Kidney capillary endothelial cell (primary cell): Measurements from ENCODE around the gene NRBP1.
"Not testable (repeated sequence)": the region's sequence is repeated elsewhere in the genome, so short reads cannot be mapped to it uniquely, and the experiment has no call there.

ENCODE experiments used
- DNase-seq: peaks from one replicate; pipeline ENCODE4 v3.0.0-alpha.2; 2018; ENCODE audit warnings: low spot score

The NRBP1 gene

DNA sequence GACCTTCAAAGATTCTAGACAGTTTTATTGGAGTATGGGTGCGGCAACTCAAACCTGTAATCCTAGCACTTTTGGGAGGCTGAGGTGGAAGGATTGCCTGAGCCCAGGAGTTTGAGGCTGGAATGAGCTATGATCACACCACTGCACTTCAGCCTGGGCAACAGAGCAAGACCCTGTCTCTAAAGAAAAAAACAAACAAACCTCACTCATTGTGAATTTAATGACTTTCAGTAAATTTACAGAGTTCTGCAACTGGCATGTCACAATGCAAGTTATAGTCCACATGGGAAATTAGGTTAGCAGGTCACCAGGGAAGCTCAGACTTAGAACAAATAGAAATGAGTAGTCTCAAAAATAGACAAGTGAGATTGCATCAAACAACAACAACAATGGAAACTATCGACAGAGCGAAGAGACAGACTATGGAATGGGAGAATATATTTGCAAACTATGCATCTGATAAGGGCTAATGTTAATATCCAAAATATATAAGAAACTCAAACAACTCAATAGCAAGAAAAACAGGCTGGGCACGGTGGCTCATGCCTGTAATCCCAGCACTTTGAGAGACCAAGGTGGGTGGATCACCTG is 6.7 kb upstream of the NRBP1 start:
- DNase-seq, result no peak

DNA sequence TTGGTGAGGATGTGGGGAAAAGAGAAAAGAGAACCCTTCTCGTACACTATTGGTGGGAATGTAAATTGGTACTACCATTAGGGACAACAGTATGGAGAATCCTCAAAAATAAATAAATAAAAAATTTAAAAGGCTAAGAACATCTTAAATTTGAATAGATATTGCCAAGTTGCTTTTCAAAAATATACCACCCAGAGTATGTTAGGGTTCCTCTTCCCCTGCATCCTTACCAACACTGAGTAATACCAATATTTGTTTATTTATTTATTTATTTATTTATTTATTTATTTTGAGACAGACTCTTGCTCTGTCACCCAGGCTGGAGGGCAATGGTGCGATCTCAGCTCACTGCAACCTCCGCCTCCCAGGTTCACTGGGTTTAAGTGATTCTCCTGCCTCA is 5.5 kb upstream of the NRBP1 start:
- no peak for DNase-seq

GRCh38 chr2:27425039-27425438 is 3.4 kb upstream of the NRBP1 start:
- DNase-seq, result not testable (repeated sequence)

DNA sequence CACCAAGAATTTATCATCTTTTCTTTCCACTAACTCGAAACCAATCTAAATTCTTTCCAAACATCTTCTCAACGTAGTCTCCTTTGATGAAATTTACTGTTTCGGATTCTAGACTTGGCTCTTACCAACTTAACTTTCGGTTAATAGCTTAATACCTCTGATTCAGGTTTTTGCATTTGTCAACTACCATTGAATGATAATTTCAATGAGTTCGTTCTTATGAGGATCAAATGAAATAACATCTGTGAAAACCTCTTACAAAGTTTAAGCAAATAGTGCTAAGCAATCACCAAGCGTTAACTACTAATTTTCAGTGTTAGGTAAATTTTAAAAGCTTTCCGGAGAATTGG is 593 bp upstream of the NRBP1 start:
- no peak for DNase-seq

- DNase-seq, result peak; percentile 92
These were observed 629 bp downstream of the NRBP1 start for GRCh38 chr2:27428978-27429541.

- DNase-seq, result peak; percentile 72
These were observed 3.0 kb downstream of the NRBP1 start for GRCh38 chr2:27431395-27431794.

GRCh38 chr2:27435628-27436027 is 7.2 kb downstream of the NRBP1 start:
- no peak for DNase-seq

DNA sequence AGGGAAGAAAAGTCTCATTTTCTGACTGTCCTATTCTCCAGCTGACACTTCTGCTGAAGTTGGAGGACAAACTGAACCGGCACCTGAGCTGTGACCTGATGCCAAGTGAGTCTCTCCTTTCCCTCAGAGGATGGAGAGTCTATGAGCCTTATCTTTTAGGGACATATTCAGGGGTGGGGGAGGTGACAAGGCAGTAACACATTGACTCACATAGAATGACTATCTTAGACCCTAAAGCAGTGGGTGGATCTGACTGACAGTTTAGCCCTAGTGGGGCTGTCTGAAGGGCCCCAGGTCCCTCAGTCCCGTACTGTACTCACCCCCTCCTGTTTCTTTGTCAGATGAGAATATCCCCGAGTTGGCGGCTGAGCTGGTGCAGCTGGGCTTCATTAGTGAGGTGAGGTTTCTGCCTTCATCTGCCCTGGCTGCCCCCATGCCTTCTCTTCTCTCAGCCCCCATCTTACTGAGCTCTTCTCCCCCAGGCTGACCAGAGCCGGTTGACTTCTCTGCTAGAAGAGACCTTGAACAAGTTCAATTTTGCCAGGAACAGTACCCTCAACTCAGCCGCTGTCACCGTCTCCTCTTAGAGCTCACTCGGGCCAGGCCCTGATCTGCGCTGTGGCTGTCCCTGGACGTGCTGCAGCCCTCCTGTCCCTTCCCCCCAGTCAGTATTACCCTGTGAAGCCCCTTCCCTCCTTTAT is 12.9 kb downstream of the NRBP1 start:
- DNase-seq, result no peak

GRCh38 chr2:27441958-27442919 is 13.8 kb downstream of the NRBP1 start, which contains the start of gene KRTCAP3:
KRTCAP3 (plus strand) TSS chr2:27442381; CDS start chr2:27442413, 32 bp downstream.
- no peak for DNase-seq

- no peak for DNase-seq
These were observed 14.5 kb downstream of the NRBP1 start for GRCh38 chr2:27442920-27443282.

DNA sequence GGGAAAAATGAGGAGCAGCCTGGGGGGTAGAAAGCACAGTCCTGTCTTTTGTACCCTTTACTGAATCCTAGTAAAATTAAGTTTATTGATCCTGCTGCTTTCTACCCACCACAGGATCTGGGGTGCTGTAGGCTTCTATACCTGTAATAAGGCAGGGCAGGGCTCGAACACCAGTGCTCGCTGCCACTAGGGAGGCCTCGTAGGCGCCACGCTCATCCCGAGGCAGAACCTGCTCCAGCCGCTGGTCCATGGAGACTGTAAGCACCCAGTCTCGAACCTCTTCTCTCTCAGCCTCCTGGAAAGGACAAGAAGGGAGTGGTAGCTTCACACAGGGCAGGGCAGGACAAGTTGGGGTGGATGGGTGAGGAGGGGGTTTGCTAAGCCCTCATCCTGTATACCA is 16.7 kb downstream of the NRBP1 start:
- no peak for DNase-seq

GRCh38 chr2:27445615-27446014 is 17.2 kb downstream of the NRBP1 start:
- DNase-seq, result no peak

DNA sequence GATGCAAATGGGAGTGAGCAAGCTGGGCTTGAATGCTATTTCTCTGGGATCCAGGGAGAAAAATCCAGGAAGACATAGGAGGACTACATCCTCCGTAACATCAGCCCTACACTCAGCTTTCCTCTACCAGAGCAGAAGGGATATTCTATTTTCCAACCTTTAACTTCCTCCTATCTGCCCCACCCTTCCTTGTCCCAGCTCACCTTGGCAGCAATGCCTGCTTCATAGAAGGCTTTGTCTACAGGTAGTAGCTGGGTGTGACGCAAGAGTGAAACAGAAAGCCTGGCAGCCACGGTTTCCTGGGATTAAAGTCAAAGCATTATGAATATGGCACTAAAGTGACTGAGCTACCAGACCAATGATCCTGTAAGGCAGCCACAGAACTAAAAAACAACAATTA is 17.6 kb downstream of the NRBP1 start:
- DNase-seq, result no peak

DNA sequence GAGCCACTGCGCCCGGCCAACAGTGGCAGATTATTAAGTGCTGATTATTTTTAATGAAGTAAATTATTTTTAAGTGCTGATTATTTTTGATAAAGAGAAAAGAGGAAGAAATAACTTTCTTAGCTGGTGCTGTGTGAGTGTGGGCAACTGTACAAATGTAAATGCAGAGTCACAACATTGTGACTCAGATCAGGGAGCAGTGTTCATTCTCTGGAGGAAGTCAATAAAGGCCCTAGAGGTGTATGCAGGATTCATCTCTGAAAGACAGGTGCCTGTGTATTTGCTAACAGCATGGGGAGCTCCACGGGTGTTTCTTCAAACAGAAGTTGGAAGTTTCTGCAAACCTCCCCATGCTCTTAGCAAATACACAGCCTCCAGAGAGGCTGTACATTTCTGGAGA is 19.9 kb downstream of the NRBP1 start:
- no peak for DNase-seq

GRCh38 chr2:27451095-27451494 is 22.7 kb downstream of the NRBP1 start:
- DNase-seq, result no peak

DNA sequence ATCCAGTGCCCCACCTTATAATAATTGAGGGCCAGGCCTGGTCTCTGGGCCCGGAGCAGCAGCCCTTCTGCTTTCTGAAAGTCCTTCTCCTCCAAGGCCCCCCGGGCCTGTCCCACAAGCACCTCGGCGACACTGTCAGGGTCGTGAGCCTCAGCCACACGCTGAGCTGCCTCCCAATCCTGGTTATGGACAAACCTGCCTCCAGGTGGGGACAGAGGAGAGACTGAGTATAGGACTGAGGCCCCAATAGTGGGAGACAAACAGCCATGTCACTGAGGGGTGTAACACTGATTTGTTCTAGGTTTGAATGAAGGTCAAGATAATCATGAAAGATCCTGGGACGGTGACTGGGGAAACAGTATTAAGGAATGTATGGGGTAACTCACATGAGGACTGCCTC is 25.5 kb downstream of the NRBP1 start:
- no peak for DNase-seq

DNA sequence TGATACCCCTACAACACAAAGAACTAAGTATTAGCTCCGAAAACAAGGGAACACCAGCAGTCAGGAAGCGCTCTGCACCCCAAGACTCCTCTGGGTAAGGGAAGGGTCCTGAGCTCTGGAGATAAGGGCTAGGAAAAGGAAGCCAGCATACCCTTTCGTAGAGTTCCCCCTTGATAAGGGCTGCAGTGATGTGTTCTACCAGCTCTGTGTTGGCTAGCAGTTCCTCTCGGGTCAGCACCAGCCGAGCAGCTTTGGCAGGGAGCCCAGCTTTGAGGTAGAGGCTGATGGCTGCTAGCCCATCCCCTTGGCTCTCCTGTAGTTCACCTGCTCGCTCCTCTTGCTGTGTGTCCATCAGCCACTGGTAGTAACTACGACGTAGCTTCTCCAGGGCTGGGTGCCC is 32.7 kb downstream of the NRBP1 start:
- DNase-seq, result no peak

DNA sequence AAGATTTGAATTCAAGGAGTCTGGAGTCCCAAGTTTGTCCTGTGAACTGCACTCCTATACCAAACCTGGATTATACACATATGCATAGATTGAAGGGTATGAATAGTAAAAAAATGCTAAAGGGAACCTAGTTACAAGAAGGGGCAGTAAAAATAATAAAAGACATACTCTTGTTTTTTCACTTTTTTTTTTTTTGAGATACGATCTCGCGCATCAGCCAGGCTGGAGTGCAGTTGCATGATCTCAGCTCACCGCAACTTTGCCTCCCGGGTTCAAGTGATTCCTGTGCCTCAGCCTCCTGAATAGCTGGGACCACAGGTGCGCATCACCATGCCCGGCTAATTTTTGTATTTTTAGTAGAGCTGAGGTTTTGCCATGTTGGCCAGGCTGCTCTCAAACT is 36.0 kb downstream of the NRBP1 start:
- DNase-seq, result no peak

DNA sequence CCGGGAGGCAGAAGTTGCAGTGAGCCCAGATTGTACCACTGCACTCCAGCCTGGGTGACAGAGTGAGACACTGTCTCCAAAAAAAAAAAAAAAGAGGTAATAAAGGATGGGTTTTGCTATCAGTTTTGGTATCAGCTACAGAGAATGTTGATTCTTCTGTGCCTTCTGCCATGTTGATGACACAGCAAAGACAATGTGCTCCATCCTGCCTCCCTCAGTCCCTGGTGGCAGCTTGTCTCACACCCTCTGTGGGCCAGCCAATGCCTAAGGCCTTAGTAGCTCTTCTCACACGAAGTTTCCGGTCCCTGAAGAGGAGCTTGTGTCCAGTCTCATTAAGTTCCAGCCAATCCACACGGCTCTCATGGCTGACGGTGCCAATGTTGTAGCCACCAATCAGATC is 43.5 kb downstream of the NRBP1 start:
- DNase-seq, result no peak

- no peak for DNase-seq
These were observed 57.1 kb downstream of the NRBP1 start for GRCh38 chr2:27485496-27485895.

GRCh38 chr2:27489118-27489497 is 60.7 kb downstream of the NRBP1 start:
- no peak for DNase-seq

DNA sequence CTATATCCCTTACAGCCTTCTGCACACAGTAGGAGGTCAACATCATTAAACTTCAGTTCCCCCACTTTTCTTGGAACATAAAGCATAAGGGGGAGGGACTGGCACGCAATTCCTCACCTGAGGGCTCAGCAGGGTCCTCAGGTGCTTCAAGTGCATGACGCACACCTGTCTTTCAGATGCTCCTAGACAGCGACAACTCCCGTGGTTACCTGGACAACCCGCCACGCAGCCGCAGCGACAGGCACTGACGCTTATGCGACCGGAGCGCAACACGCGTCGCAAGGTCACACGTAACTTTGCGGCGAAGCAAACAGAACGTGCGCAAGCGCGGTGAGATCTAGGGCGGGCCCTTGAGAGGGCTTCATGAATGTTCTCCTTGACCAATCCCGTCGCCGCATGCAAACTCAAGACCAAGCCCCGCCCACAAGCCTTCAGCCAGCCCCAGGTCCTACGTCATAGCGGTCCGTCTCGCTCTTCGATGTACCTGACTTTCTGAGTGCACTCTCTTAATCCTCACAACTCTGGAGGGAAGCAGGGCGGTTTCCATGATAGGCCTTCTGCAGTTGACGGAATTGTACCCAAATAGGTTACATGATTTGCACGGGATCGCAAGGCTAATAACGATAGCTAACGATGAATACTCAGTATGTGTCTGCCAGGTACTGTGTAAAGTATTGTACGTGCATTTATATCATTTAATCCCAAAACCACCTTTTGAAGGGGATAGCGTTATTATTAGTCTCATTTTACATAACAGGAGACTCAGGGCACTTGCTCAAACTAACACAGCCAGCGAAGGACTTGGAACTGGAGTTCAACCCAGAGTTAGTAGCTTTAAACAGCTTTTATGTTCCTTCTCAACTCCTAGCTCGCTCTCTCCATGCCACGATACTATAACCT is 61.3 kb downstream of the NRBP1 start, which contains the start of gene IFT172:
TSS of gene IFT172 (minus strand) at position 246 of the 900 bp plus-strand sequence. CDS start at position 156, 90 bp downstream.
- DNase-seq, result peak; percentile 98
